ENCODE measurements around the gene SRRM2. TPM values are rescaled to one million over a fixed set of nuclear protein-coding genes. Genes with fewer than 3 reads are reported as not detected.

Gene SRRM2
- total and polyA plus RNA-seq, 2 donors: 115 to 481 TPM

DNA sequence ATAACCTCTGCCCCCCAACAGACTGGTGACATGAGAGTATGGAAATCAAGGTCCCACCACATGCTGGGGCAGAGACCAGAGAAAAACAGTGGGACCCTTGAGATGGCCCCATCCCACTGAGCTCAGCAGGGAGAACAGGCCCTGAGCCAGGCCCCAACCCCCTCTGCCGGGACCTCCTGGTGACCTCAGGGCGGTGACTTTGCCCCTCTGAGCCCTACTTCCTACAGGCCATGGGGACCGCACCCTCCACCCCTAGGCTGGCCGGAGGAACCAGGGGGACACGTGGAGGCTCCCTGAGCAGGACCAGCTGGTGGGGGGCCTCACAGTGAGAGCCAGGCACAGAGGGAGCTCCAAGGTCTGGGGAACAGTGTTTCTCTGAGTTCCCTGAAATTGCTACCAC, 13.8 kb upstream of the SRRM2 start:
- WGBS: 60% methylated on average over 5 of the region's 5 CpGs

DNA sequence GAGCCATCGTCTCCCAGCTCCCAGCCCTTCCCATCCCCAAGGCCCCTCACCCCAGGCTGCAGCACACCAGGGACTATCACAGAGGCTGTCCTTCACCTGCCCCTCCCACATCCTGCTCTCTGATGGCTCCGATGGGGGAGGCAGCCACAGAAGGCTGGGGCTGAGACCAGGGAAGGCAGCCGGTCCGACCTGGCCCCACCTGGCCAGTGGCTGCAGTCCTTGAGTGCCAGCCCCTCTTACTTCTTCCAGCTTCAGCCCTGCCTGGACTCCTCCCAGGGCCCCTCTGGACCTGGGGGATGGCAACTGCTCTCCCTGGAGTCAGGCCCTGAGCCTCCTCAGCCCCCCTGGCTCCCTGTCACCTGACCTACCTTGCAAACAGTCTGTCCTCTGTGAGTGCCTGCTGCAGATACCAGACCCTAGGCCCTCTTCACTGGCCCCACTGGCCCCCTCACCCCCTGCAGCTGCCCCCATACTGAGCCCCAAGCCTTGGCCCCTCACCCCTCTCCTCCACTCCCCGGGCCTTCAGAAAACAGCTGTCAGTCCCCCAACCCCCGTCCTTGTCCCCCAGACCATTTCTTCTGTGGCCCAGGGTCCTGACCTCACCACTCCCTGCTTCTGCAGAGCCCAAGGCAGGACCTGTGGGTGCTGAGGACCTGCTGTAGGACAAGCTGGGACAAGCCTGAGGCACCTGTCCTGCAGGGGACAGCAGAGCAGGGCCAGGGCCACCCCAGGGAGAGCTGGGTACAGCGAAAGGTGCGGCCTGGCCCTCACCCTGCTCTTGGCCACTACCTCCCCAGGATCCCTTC, 12.6 kb upstream of the SRRM2 start:
- H3K4me1 ChIP-seq (ENCODE audit: insufficient read depth): no peaks in the 10 kb centered on the region
- DNase-seq (ENCODE audit: extremely low spot score): no peak
- no peaks in the 10 kb centered on the region for H3K36me3 ChIP-seq (ENCODE audit: insufficient read depth)
- 56% methylated on average over 8 of the region's 8 CpGs for WGBS
- H3K27ac ChIP-seq (ENCODE audit: low read depth): no peak overlapping the region
- H3K4me3 ChIP-seq (ENCODE audit: low read depth, low read length): no peak overlapping the region

More for the DNA sequence above, 13.8 kb upstream of the SRRM2 start:
- Histone ChIP-seq H3K4me1 (ENCODE audit: insufficient read depth) (no peaks in the 10 kb centered on the region), H3K4me3 (ENCODE audit: low read depth, low read length) (no peak overlapping the region), H3K36me3 (ENCODE audit: insufficient read depth) (no peaks in the 10 kb centered on the region), H3K27ac (ENCODE audit: low read depth) (no peak overlapping the region)
- no peak for DNase-seq (ENCODE audit: extremely low spot score)

DNA sequence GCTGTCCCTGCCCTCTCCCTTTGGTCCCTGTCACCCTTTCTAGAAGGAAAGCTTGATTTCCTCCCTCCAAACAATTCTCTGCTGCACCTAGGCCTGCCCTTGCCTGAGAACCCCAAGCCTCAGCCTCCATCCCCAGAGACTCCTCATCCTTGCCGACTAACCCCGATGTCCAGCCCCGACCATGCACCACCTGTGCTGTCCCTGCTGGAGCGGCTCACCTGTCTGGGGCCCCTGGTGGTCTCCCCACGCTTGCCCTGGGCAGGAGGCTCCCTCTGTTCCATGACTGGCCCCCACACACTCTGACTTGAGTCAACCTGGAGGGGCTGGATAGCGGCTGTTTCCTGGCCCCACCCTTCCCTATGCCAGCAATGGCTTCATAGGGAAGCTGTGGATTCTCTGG, 12.0 kb upstream of the SRRM2 start:
- no peak overlapping the region for H3K27ac ChIP-seq (ENCODE audit: low read depth)
- WGBS: 87% methylated on average over 6 of the region's 6 CpGs
- DNase-seq (ENCODE audit: extremely low spot score): no peak

DNA sequence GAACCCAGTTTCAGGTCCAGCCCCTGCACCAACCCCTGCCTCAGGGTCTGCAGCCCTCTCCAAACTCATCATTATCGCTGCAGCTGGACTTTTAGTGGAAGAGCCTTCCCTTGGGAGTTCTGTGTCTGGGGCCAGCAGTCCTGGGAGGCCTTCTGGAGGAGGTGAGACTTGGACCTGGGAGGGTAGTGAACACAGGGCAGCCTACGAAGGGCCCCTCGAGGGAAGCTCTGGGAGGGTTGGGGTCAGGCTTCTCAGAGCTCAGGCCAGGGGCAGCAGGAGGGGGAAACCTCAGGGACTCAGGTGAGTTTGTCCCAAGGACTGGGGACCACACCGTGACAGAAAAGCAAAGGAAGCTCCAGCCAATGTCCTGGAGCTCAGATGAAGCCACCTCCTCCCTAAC, 11.3 kb upstream of the SRRM2 start:
- H3K27ac ChIP-seq (ENCODE audit: low read depth): no peak overlapping the region
- no peaks in the 10 kb centered on the region for H3K36me3 ChIP-seq (ENCODE audit: insufficient read depth)
- no peak overlapping the region for H3K4me3 ChIP-seq (ENCODE audit: low read depth, low read length)
- DNase-seq (ENCODE audit: extremely low spot score): no peak
- no peaks in the 10 kb centered on the region for H3K4me1 ChIP-seq (ENCODE audit: insufficient read depth)
- 88% methylated on average over 4 of the region's 4 CpGs for WGBS

More for the DNA sequence above, 12.0 kb upstream of the SRRM2 start:
- Histone ChIP-seq H3K36me3 (ENCODE audit: insufficient read depth) (no peaks in the 10 kb centered on the region), H3K4me3 (ENCODE audit: low read depth, low read length) (no peak overlapping the region), H3K4me1 (ENCODE audit: insufficient read depth) (no peaks in the 10 kb centered on the region)

DNA sequence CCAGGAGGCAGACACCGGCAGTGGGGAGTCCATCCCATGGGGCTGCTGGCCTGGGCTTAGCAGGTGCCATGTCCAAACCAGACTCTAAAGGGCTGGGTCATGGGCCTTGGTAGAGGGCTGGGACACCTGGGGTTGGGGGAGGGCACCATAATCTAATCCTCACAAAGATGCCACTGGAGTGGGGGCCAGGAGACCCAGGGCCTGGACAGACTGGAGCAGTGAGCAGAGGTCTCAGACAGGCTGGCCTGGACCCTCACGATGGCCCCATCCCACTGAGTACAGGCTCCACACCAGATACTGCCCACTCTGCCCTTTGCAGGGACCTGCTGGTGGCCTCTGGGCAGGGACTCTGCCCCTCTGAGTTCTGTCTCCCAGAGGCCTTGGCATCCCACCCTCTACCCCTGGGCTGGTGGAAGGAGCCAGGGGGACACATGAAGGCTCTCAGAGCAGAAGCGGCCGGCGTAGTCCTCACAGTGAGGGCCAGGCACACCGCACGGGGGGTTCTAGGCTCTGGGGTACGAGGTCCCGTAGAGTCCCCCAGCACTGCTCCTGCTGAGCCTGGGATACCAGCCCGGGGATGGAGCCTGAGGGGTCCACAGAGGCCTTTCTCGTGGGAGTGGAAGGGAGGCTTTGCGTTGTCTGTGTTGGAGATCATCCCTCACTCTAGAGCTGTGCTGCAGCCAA, 10.0 kb upstream of the SRRM2 start:
- 93% methylated on average over 12 of the region's 12 CpGs for WGBS
- Histone ChIP-seq H3K36me3 (ENCODE audit: insufficient read depth) (no peaks in the 10 kb centered on the region), H3K4me3 (ENCODE audit: low read depth, low read length) (no peak overlapping the region), H3K4me1 (ENCODE audit: insufficient read depth) (no peaks in the 10 kb centered on the region), H3K27ac (ENCODE audit: low read depth) (no peak overlapping the region)
- no peak for DNase-seq (ENCODE audit: extremely low spot score)

DNA sequence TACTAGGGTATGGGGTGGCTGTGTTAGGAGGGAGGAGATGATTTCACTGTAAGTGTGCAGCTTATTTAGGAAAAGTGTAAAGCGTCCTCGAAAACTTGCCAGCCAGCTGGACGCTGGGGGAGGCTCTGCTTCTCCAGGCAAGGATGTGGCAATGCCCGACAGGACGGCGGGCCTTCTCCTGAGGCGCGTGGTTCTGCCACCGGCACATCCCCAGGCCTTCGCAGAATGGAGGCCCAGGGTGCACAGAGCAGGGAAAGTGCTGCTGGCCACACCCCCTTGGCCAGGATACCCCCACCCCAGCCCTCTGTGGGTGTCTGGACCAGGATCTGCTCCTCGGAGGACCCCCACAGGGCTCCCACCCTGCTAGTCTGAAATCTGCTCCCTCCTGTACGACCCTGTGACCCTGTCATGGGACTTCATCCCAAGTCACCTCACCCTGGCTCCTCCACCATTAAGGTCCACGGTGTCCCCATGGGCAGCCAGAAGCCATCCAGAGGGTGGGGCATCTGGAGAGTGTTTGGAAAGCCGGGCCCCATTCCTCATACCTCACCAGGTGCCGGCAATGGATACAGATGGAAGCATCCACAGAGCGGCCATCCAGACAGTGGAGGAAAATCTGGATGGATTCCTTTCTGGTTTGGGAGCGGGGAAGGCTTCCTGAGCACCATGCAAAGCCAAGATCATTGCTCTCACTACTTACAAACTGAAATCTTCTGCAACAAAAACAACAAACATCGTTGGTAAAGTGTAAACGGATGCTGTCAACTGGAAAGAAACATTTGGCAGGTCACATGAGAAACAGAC, 9.2 kb upstream of the SRRM2 start:
- Histone ChIP-seq H3K4me3 (ENCODE audit: low read depth, low read length) (no peak overlapping the region), H3K36me3 (ENCODE audit: insufficient read depth) (no peaks in the 10 kb centered on the region), H3K4me1 (ENCODE audit: insufficient read depth) (no peaks in the 10 kb centered on the region), H3K27ac (ENCODE audit: low read depth) (no peak overlapping the region)
- WGBS: 88% methylated on average over 19 of the region's 19 CpGs
- DNase-seq (ENCODE audit: extremely low spot score): no peak

DNA sequence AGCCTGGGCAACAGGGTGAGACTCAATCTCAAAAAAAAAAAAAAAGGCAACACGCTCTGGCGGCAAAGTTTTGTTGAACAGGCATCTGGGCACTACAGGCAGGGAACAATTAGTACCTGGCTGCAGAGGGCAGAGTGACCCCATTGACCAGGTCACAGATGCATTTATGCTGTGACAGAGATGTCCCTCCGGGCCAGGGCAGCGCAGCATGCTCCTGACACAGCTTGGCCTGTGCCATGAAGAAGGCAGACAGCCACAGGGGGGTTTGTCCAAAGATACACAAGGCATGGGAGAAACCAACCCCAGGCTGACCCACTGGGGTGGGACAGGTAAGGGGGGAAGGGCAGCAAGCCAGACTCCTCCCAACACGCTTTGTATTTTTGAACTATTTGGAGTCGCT, 7.7 kb upstream of the SRRM2 start:
- no peaks in the 10 kb centered on the region for H3K36me3 ChIP-seq (ENCODE audit: insufficient read depth)
- H3K4me3 ChIP-seq (ENCODE audit: low read depth, low read length): no peak overlapping the region
- H3K4me1 ChIP-seq (ENCODE audit: insufficient read depth): no peaks in the 10 kb centered on the region
- H3K27ac ChIP-seq (ENCODE audit: low read depth): no peak overlapping the region
- no peak for DNase-seq (ENCODE audit: extremely low spot score)
- 89% methylated on average over 6 of the region's 6 CpGs for WGBS

DNA sequence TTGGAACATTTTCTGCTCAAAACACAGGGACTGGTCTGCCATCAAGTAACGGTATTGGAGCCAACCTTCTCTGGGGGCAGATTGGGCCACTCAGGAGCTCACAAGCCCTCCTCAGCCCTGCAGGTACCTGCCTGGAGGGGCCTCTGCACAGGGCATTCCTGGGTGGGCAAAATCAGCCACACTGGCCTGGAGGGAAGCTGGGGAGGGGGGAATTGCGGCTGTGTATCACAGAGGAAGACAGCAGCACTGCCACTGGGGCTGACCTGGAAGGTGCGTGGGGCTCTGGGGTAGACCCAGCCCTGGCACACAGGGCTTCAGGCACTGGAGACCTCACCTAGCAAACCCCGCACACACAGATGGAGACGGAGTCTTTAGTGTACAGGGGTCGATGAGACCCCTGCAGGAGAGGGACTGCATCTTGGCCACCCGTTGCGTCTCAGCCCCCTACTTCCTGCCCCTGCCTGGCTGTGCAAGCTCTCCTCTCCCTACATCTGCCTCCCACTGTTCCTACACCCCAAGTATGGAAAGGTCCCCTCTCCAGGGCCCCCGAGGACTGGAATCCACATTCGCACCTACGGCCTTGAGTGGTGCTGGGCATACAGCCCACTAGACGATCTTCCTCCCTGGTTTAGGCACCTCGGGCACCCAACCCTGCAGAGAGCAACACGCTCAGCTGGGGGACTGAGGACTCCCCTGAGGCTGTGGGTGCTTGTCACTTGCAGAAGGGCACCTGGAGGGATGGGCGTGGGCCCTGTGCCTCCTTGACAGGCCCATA, 7.1 kb upstream of the SRRM2 start:
- Histone ChIP-seq H3K27ac (ENCODE audit: low read depth) (no peak overlapping the region), H3K36me3 (ENCODE audit: insufficient read depth) (no peaks in the 10 kb centered on the region), H3K4me3 (ENCODE audit: low read depth, low read length) (no peak overlapping the region), H3K4me1 (ENCODE audit: insufficient read depth) (no peaks in the 10 kb centered on the region)
- WGBS: 70% methylated on average over 15 of the region's 15 CpGs
- no peak for DNase-seq (ENCODE audit: extremely low spot score)

DNA sequence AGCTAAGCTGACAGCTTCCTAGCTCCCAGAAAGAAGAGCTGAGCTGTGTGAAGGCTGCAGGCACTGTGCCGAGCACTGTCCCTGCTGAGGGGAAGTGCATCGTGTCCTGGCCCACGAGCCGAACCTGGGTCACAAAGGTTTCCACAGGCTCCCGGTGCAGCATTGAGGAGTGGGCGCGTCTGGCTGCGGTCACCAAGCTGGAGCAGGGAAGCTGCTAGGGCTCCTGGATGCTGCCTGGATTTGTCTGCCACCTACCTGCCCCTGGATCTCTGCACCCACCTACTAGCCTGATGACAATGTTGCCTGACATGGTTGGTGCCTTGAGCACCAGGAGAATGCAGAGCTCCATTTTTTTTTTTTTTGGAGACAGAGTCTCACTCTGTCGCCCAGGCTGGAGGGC, 6.5 kb upstream of the SRRM2 start:
- DNase-seq (ENCODE audit: extremely low spot score): no peak
- Histone ChIP-seq H3K27ac (ENCODE audit: low read depth) (no peak overlapping the region), H3K4me3 (ENCODE audit: low read depth, low read length) (no peak overlapping the region), H3K36me3 (ENCODE audit: insufficient read depth) (no peaks in the 10 kb centered on the region), H3K4me1 (ENCODE audit: insufficient read depth) (no peaks in the 10 kb centered on the region)
- WGBS: 82% methylated on average over 9 of the region's 9 CpGs

DNA sequence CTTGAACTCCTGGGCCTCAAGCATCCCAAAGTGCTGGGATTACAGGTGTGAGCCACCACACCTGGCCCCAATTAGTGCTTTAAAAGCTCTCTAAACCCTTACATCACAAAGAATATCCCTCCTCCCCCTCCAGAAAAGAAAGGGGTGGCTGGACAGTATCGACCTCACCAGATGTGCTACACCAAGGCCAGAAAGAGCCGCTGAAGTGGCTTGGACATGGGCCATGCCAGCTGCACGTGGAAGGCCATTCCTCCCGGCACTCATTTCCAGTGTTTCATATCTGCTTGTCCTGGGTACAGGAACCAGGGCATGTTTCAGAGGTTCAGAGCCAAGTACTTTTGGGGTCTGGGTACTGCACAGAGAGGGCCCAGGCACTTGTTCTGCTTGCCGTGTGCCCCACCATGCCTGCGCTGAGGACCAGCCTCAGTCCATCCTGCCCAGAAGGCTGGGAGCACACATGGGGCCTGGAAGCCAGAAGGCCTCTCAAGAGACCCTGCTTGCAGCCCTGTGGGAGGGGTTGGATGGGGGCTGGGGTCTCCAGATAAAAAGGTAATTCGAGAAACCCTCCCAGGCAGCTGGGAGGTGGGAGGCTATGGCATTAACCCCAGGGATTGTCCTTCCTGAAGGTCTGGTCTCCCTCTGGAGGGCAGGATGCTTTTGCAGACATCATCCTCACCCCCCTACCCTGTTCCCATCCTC, 3.5 kb upstream of the SRRM2 start:
- WGBS: 89% methylated on average over 7 of the region's 7 CpGs
- Histone ChIP-seq H3K4me1 (ENCODE audit: insufficient read depth) (no peaks in the 10 kb centered on the region), H3K4me3 (ENCODE audit: low read depth, low read length) (no peak overlapping the region), H3K36me3 (ENCODE audit: insufficient read depth) (no peaks in the 10 kb centered on the region), H3K27ac (ENCODE audit: low read depth) (no peak overlapping the region)
- no peak for DNase-seq (ENCODE audit: extremely low spot score)

DNA sequence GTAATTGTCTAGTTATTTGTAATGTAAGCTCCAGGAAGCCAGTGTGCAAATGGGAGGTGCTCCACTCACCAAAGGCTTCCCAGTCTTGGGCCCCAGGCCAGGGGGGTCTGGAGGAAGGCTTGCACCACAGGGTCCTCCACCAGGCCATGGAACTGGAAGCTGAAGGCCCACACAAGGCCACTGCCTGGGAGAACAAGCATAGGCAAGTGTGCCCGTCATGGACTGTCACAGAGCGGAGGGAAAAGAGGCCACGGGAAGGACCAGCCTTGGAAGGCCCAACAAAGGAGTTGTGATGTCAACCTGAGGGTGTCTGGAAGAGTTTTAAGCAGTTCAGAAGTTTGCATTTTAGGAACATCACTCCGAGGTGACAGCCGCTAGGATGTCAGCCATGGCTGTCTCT, 3.0 kb upstream of the SRRM2 start:
- Histone ChIP-seq H3K4me1 (ENCODE audit: insufficient read depth) (peaks cover 2% of the 10 kb centered on the region), H3K36me3 (ENCODE audit: insufficient read depth) (no peaks in the 10 kb centered on the region), H3K27ac (ENCODE audit: low read depth) (no peak overlapping the region), H3K4me3 (ENCODE audit: low read depth, low read length) (no peak overlapping the region)
- 97% methylated on average over 5 of the region's 5 CpGs for WGBS
- DNase-seq (ENCODE audit: extremely low spot score): no peak

DNA sequence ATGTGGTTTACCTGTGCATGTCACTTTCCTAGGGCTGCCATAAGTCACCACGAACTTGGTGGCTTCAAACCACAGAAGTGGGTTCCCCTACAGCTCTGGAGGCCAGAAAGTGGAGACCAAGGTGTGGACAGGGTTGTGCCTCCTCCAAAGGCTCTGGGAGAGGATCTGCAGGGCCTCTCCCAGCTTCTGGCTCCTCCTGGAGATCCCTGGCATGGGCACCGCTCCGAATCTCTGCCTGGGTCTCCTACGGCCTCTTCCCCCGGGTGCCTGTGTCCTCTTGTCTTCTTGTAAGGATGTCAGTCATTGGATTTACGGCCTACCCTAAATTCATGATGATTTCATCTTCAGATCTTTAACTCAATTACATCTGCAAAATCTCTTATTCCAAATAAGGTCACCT, 2.5 kb upstream of the SRRM2 start:
- Histone ChIP-seq H3K27ac (ENCODE audit: low read depth) (no peak overlapping the region), H3K4me3 (ENCODE audit: low read depth, low read length) (no peak overlapping the region), H3K4me1 (ENCODE audit: insufficient read depth) (peaks cover 2% of the 10 kb centered on the region), H3K36me3 (ENCODE audit: insufficient read depth) (no peaks in the 10 kb centered on the region)
- no peak for DNase-seq (ENCODE audit: extremely low spot score)
- WGBS: 96% methylated on average over 6 of the region's 6 CpGs

DNA sequence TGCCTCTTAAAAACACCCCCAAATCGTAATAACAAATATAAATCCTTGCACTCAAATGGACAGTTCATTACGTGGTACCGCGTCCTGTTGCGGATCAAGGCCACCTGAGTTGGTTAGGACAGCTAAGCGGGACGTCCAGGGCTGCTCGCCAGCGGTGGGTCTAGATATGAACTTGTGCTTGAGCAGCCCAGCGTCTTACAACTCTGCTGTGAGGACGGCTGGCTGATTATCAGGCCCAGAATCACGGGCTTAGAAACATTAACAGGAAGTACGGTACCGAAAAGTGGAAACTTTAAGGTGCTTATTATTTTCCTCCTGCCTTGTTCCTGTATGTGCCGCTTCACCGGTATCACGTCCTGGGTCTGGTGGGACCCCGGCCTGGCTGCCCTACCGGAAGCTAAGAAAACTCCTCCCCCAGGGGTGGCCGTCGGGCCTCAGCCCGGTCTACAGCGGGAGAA, 832 bp upstream of the SRRM2 start:
- no peak for DNase-seq (ENCODE audit: extremely low spot score)

More for the DNA sequence above, 832 bp upstream of the SRRM2 start:
- H3K36me3 ChIP-seq (ENCODE audit: insufficient read depth): no peaks in the 10 kb centered on the region
- peaks cover 5% of the 10 kb centered on the region for H3K4me1 ChIP-seq (ENCODE audit: insufficient read depth)
- H3K4me3 ChIP-seq (ENCODE audit: low read depth, low read length): peak overlapping the region; percentile 35
- peak overlapping the region; percentile 100 for H3K27ac ChIP-seq (ENCODE audit: low read depth)
- WGBS: 41% methylated on average over 23 of the region's 23 CpGs

Data from urinary bladder (tissue), 4 donors.